HG03442 (cell line): Measurements from ENCODE around the gene RREB1.

Experiments
- ATAC-seq: cut with Tn5 transposase; IDR thresholded peaks from one replicate; pipeline ENCODE4 v1.9.1; 2021; ENCODE audit warnings: mild to moderate bottlenecking, moderate library complexity; ENCODE audit not compliant: unreplicated experiment

The RREB1 gene

DNA sequence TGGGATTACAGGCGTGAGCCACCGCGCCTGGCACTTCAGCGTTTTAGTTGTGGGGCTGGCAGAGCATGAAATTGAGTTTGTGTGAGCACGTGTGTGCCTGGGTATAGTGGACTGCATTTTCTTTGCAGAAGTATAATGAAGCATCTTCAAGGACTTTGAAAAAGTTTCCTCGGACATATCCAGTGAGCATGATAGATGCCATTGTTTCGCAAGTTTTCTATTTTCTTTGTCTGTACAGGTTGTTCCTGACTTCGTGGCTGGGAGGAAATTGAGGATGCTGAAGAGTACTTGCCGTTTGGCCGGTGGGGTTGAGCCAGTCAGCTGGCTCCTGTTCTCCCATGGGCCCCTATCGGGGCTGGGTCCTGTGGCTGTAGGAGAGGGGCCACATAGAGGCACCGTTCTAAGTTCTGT is 55.9 kb downstream of the RREB1 start:
- no peak for ATAC-seq

DNA sequence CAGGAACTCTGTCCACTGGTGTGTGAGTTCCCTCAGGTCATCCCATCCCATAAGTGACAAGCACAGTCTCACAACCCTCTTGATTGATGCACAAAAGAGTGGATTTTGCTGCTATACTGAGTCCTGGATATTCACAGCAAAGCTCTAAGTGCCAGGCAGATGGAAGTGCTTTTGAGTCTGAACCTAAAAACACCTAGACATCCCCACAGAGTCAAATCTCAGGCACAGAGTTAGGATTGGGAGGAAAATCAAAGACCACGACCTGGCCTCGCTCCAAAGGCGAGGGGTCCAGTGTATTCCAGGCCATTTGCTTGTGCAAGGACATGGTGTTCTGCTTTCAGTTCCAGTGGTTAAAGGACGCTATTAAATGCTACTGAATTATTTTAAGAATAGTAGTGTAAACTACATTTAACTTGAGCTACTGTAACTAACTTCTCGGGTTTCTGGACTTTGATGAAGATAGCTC is 56.8 kb downstream of the RREB1 start:
- ATAC-seq = no peak

- no peak for ATAC-seq
Observed at GRCh38 chr6:7165002-7165889, 57.5 kb downstream of the RREB1 start.

DNA sequence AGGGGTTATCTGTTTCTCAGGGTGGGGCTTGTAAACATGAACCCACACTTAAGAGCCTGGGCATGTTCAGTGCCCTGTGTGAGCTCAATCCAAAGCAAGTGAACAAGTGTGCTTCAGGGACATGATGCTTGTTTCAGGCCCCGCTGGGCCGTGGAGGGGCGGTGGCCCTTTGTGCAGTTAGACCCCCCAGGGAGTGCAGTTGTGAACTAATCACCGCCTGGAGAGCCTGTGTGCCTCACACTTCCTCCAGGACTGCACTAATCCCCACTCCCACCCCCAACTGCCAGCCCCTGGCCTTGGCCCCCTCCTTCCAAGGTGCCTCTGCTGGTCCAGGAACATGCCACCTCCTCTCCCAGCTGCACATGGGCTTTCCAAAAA is 58.1 kb downstream of the RREB1 start:
- no peak for ATAC-seq

GRCh38 chr6:7166410-7167293 is 58.9 kb downstream of the RREB1 start:
- no peak for ATAC-seq

DNA sequence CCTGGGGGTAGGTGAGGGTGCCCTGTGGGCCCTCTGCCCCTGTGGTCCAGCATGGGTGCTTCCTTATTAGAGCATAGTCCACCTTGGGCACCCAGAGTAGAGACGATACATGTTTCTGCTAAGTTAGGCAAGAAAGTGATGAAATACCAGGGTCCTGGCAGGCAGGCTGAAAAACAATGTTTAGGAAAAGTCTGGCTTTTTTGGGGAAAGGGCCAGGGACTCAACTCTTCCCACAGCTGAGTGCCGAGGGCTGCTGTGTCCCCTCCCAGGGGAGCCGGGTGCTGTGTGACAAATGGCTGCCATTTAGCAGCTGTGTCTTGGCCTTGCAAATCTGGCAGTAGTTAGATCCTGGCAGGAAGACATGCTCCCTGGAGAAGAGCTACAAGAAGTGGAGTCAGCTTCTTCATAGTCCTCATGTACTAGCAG is 61.5 kb downstream of the RREB1 start:
- ATAC-seq = no peak

DNA sequence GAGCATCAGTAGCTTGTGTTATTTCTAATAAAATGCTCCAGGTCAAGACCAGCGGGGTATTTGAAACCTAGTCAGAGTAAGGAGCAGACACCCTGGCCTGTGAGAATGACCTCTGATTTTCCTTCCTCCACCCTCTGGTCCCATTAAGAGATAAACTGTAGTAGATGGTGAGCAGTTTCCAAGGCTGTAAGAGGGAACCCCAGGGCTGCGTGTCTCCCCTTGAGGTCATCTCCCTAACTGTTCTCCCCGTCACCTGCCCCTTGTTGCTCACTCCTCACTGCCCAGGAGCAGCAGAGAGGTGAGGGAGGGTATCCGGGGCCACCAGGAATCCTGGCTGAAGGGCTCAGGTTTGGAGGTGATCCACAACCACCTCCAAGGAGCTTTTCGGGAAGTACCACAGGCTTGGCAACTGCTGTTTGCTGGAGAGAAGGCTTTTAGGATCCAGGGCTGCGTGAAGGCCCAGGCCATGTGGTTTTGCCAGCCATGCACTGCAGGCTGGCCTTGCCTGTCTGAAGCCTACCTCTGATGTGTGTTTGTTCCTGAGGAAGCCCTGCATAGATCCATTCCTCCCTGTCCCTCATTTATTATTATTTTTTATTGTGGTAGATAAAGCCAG is 62.5 kb downstream of the RREB1 start:
- ATAC-seq = no peak

DNA sequence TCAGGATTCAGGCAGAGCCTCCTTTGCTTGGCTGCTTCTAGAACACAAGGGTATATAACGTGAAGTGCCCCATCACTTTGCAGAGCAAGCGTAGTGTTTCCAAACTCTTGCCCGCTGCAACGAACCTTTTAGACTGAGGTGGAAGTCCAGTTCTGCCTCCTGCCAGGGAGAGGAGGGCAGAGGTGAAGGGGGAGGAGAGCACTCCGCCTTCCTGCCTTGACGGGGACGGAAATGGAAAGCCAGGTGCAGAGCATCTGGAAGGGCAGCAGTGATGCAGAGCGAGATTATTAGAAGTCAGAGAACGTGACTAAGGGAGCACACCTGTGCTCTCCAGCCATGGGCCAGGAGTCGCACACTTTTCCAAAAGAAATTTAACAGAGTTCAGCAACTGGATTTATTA is 63.4 kb downstream of the RREB1 start:
- no peak for ATAC-seq

- no peak for ATAC-seq
Observed at GRCh38 chr6:7171733-7172132, 64.0 kb downstream of the RREB1 start.

- no peak for ATAC-seq
Observed at GRCh38 chr6:7172649-7173048, 64.9 kb downstream of the RREB1 start.

- no peak for ATAC-seq
Observed at GRCh38 chr6:7173843-7174503, 66.2 kb downstream of the RREB1 start.

GRCh38 chr6:7175462-7175861 is 67.7 kb downstream of the RREB1 start:
- no peak for ATAC-seq

DNA sequence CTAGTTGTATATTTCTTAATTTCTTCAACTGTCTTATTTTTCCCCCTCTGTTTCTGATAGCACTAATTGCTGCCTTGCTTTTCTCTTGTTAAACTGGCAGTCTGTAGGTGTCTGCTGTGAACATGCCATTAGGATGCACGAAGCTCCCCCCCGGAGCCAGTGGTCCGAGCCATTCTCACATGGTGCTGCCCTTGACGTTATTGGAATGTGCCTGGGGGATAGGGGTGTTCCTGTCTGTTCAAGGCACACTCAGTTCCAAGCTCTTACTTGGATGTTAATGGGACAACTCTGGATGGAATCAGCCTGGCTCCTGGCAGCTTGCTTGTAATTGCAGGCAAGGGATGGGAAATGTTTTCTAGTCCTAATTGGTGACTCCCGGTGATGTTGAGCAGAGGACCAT is 68.4 kb downstream of the RREB1 start:
- ATAC-seq = no peak

DNA sequence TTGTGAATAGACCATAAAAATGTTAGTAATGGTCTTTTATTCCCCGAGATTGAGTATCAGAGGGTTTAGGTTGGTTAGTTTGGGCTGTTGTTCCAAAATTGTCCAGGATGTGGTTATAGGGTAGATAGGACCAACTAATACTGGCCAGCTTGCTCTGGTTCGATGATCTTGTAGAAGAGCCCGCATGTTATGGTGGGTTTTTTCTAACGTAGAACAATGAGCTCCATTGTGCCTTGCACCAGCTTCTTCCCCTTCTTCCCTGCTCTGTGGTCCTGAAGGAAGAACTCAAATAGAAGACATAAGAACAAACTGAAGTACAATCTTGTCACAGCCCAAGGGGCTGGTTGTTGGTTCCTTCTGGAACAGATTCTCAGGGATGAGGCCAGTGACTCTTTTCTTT is 70.5 kb downstream of the RREB1 start:
- no peak for ATAC-seq

DNA sequence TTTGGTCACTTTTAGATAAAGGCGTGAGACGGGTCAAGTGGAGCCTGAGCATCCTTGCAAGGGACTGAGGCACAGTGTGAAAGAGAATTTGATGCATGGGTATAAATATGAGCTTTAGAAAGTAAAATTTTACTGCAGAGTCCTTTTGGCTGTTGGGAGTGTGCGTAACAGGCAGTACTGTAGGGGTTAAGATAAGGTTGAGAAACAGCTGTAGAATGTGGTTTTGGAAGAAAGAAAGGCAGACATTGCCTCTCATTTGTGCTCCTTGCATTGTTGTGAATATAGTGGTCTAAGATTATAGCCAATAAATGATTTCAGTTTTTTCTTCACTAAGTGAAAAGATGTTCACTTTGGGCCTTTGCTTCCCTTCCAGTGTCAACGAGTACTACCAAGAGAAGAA is 73.0 kb downstream of the RREB1 start:
- no peak for ATAC-seq

DNA sequence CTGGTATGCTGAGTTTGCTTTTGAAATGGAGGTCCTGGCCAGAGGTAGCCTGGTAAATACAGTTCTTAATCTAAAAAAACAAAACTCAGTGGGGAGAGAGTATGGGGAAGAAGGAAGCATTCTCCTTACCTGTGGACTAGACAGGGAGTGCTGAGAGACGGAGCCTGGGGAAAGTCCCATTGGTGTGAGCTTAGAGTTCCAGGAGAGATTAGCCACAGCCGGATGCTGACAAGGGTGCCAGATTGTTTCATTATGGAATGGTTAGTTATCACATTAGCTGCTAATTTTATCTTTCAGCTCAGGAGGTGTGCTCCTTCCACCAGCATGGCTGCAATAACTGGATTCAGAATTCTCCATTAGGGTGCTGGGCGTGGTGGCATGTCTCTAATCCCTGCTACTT is 75.9 kb downstream of the RREB1 start:
- ATAC-seq = no peak

GRCh38 chr6:7184502-7184901 is 76.7 kb downstream of the RREB1 start:
- no peak for ATAC-seq

DNA sequence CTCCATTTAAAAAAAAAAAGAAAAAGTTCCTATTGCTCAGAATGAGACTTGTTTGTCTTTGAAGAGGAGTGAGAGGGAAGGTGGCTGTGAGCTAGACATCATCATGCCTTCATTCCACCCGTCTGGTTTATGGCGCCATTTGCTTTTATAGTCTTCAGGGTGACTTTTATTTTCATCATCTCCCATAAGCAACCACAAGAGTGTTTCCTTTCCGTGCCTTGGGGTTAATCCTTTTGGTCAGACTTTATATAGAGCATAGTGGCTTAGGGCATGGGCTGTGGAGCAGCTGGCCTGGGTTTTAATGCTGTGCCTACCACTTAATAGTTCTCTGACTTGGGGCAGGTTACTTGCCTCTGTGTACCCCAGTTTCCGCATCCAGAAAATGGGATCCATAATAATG is 77.8 kb downstream of the RREB1 start:
- no peak for ATAC-seq

DNA sequence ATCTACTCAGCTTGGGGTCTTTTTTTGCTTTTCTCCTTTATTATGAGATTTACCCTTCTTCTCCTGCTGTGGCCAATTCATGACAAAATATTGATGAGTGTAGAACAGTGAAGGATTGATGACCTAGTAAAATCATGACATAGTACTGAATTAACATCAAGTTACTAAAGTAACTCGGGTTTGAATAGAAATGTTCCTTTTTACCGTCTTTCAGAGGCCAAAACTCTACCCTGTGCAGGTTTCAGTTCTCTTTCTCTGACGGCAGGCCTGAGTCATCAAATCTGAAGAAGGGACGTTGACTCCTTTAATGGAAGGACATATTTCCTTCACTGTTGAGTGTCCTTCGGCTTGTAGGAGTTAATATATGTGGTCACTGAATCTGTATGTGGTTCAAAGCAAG is 80.7 kb downstream of the RREB1 start:
- peak; percentile 94 for ATAC-seq

GRCh38 chr6:7189101-7189758 is 81.5 kb downstream of the RREB1 start:
- no peak for ATAC-seq
